ENCODE results near the gene KLKB1.

Gene KLKB1

DNA sequence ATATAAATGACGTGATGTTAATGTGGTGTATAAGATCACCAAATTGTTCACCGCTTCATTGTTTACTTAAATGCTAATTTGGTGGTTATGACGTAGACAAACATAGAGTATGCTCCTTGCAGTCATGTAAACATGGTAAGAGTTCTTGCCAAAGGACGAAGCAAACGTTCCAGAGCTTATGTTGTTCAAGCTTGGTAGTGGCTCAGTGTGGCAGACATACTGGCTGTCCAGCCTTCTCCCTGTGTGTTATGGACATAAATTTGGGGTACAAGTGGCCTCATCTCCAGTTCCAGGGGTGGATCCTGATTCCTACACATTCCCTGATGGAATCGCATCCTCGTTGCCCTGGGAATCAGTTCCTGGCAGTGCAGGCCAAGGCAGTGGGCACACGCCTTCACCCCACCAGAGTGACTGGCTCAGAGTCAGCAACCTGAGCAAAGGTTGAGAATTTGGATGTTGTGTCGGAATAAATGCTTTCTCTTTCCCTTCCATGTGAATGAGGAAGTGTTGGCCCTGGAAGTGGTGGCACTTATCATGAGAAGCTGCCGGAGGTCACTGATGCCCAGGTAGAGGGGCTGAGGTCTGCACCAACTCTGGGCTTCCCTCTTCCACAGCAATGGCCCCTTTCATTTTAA lies 64.1 kb downstream of the KLKB1 start:
- no CpG with 5 or more reads among the region's 10 CpGs for WGBS (ENCODE audit: insufficient coverage, insufficient read length)
- H3K36me3 ChIP-seq (ENCODE audit: control insufficient read depth, insufficient read depth, low read length), result no peaks in the 10 kb centered on the region
- H3K27me3 ChIP-seq (ENCODE audit: control insufficient read depth, insufficient read depth, low read length), result no peaks in the 10 kb centered on the region
- H3K27ac ChIP-seq (ENCODE audit: low read length), result no peak overlapping the region
- no peak for DNase-seq (ENCODE audit: low read depth, low spot score)
- H3K4me3 ChIP-seq (ENCODE audit: low read length), result no peak overlapping the region
- no peaks in the 10 kb centered on the region for H3K9me3 ChIP-seq (ENCODE audit: control insufficient read depth, insufficient read depth, low read length)
- no peaks in the 10 kb centered on the region for H3K4me1 ChIP-seq (ENCODE audit: control insufficient read depth, insufficient read depth, low read length)

DNA sequence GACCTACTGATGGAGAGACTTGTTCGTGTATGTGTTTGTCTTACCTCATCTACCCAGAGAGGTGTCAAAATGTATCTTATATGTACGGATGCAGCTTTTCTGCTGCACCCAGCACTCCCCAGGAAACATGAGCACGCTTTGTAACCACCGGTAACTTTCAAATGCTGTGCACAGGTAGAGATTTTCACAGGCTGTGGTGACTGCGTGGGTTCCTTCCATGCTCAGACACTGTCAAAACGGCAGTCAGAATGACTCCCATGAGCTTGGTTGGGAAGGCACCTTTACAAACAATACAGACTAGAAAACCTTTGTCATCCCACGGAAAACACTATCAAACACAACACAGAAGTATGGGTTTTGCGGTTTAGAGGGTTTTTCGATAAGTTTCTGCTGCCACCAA lies 66.9 kb downstream of the KLKB1 start:
- no peak overlapping the region for H3K27ac ChIP-seq (ENCODE audit: low read length)
- no peaks in the 10 kb centered on the region for H3K36me3 ChIP-seq (ENCODE audit: control insufficient read depth, insufficient read depth, low read length)
- no CpG with 5 or more reads among the region's 9 CpGs for WGBS (ENCODE audit: insufficient coverage, insufficient read length)
- no peaks in the 10 kb centered on the region for H3K9me3 ChIP-seq (ENCODE audit: control insufficient read depth, insufficient read depth, low read length)
- H3K4me3 ChIP-seq (ENCODE audit: low read length), result no peak overlapping the region
- H3K27me3 ChIP-seq (ENCODE audit: control insufficient read depth, insufficient read depth, low read length), result no peaks in the 10 kb centered on the region
- no peak for DNase-seq (ENCODE audit: low read depth, low spot score)
- H3K4me1 ChIP-seq (ENCODE audit: control insufficient read depth, insufficient read depth, low read length), result peaks cover 6% of the 10 kb centered on the region

DNA sequence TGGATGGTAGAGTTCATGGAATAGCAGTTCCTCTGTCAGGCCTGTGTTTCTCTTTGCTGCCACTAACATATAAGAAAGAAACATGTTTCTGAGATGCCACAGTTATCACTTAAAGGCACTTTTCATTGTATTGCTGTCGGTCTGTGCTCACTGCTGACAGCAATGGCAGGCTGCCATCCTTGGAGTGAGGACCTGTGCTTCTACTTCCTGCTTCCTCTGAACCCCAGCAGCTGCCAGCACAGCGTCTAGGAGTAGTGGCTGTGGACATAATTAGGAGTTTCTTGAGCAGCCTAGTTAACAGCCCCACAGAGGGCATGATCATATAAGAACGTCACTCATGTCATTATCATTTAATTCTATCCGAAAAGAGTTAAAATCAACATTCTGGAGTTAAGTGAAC lies 69.2 kb downstream of the KLKB1 start:
- WGBS (ENCODE audit: insufficient coverage, insufficient read length), result no CpG with 5 or more reads among the region's 4 CpGs
- no peak for DNase-seq (ENCODE audit: low read depth, low spot score)
- no peaks in the 10 kb centered on the region for H3K9me3 ChIP-seq (ENCODE audit: control insufficient read depth, insufficient read depth, low read length)

DNA sequence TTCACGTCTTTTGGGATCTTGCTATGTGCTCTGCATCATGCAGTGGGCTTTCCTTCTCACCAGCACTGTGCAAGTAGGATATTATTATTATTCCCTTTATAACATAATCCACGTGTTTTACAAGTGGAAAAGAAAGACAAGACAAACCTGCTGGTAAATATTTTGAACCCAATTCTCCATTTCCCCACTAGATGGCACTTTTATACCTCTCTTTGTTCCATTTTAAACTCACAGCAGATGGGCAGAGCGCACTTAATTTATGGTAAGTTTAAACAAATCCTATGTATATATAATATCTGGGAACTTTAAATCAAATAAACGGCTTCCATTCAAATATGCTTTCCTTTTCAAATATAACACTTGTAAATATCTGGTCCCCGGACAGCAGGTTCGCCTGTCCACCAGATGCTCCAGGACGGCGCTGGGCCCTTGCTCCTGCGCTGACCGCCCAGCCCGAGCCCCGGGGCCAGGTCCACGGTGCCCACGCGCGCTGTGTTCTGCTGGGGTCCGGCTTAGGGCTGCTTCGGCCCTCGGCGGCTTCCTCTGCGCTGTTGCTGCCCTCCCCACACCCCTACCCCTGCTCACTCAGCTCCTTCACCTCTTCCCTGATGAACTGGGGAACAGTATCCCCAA lies 69.8 kb downstream of the KLKB1 start:
- Histone ChIP-seq H3K27me3 (ENCODE audit: control insufficient read depth, insufficient read depth, low read length) (no peaks in the 10 kb centered on the region), H3K27ac (ENCODE audit: low read length) (no peak overlapping the region), H3K9me3 (ENCODE audit: control insufficient read depth, insufficient read depth, low read length) (no peaks in the 10 kb centered on the region), H3K36me3 (ENCODE audit: control insufficient read depth, insufficient read depth, low read length) (no peaks in the 10 kb centered on the region), H3K4me1 (ENCODE audit: control insufficient read depth, insufficient read depth, low read length) (peaks cover 6% of the 10 kb centered on the region), H3K4me3 (ENCODE audit: low read length) (no peak overlapping the region)
- DNase-seq (ENCODE audit: low read depth, low spot score), result peak; percentile 31
- no CpG with 5 or more reads among the region's 21 CpGs for WGBS (ENCODE audit: insufficient coverage, insufficient read length)

More for the DNA sequence above, 69.2 kb downstream of the KLKB1 start:
- no peaks in the 10 kb centered on the region for H3K36me3 ChIP-seq (ENCODE audit: control insufficient read depth, insufficient read depth, low read length)
- no peaks in the 10 kb centered on the region for H3K27me3 ChIP-seq (ENCODE audit: control insufficient read depth, insufficient read depth, low read length)
- no peak overlapping the region for H3K27ac ChIP-seq (ENCODE audit: low read length)
- peaks cover 6% of the 10 kb centered on the region for H3K4me1 ChIP-seq (ENCODE audit: control insufficient read depth, insufficient read depth, low read length)
- H3K4me3 ChIP-seq (ENCODE audit: low read length), result no peak overlapping the region

DNA sequence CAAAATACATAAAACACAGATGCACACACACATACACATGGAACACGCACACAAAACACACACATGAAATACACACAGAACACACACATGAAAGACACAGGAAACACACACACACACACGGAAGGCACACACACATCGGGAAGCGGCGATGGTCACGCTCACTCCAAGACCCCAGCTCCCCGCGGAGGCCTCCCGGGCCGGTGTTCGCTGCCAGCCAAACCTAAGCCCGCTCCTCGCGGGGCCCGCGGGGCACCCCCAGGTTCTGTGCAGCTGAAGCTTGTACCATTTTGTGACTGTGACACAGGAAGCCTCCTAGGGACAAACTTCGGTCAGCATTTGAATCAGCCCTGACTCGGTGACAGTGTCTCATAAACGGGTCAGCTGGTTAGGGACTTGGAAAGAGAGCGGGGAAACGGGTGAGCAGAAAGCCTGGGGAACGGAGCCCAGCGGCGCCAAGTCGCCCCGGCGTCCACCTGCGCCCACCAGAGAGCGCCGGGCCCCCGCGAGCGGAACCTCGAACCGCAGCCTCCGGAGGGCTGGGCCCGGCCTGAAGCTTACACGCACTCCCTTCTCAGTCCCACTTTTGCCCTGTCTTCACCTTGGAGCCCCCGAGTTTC lies 70.8 kb downstream of the KLKB1 start:
- peak overlapping the region; percentile 4; the same call in 1 of the 2 replicates for H3K4me3 ChIP-seq (ENCODE audit: low read length)
- H3K27ac ChIP-seq (ENCODE audit: low read length), result no peak overlapping the region
- no peak for DNase-seq (ENCODE audit: low read depth, low spot score)
- H3K4me1 ChIP-seq (ENCODE audit: control insufficient read depth, insufficient read depth, low read length), result peaks cover 6% of the 10 kb centered on the region
- no peaks in the 10 kb centered on the region for H3K27me3 ChIP-seq (ENCODE audit: control insufficient read depth, insufficient read depth, low read length)
- no peaks in the 10 kb centered on the region for H3K36me3 ChIP-seq (ENCODE audit: control insufficient read depth, insufficient read depth, low read length)
- no CpG with 5 or more reads among the region's 39 CpGs for WGBS (ENCODE audit: insufficient coverage, insufficient read length)
- no peaks in the 10 kb centered on the region for H3K9me3 ChIP-seq (ENCODE audit: control insufficient read depth, insufficient read depth, low read length)

DNA sequence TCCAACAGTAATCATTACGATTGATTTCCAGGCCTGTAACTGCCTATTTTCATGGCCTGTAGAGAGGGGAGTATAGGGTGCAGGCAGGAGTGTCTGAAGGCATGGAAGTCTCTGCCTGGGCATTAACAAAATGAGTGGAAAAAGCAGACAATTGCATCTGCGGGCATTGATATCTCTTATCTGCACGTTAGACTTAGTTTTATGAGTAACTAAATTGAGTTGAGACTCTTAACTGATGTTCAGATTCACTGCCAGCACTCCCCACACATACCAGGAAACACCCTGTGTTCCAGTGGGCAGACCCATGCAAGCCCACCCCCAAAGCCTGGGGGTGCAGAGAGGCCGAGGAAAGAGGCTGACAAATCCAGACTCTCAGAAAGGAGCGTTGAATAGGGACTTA lies 72.0 kb downstream of the KLKB1 start:
- H3K27ac ChIP-seq (ENCODE audit: low read length), result no peak overlapping the region
- H3K36me3 ChIP-seq (ENCODE audit: control insufficient read depth, insufficient read depth, low read length), result no peaks in the 10 kb centered on the region
- H3K4me1 ChIP-seq (ENCODE audit: control insufficient read depth, insufficient read depth, low read length), result peaks cover 6% of the 10 kb centered on the region
- H3K9me3 ChIP-seq (ENCODE audit: control insufficient read depth, insufficient read depth, low read length), result no peaks in the 10 kb centered on the region
- WGBS (ENCODE audit: insufficient coverage, insufficient read length), result no CpG with 5 or more reads among the region's 5 CpGs
- H3K27me3 ChIP-seq (ENCODE audit: control insufficient read depth, insufficient read depth, low read length), result no peaks in the 10 kb centered on the region
- no peak for DNase-seq (ENCODE audit: low read depth, low spot score)
- H3K4me3 ChIP-seq (ENCODE audit: low read length), result no peak overlapping the region

- Histone ChIP-seq H3K4me3 (ENCODE audit: low read length) (no peak overlapping the region), H3K4me1 (ENCODE audit: control insufficient read depth, insufficient read depth, low read length) (peaks cover 6% of the 10 kb centered on the region), H3K9me3 (ENCODE audit: control insufficient read depth, insufficient read depth, low read length) (no peaks in the 10 kb centered on the region), H3K27ac (ENCODE audit: low read length) (no peak overlapping the region), H3K36me3 (ENCODE audit: control insufficient read depth, insufficient read depth, low read length) (no peaks in the 10 kb centered on the region), H3K27me3 (ENCODE audit: control insufficient read depth, insufficient read depth, low read length) (no peaks in the 10 kb centered on the region)
- DNase-seq (ENCODE audit: low read depth, low spot score), result no peak
- no CpG with 5 or more reads among the region's 6 CpGs for WGBS (ENCODE audit: insufficient coverage, insufficient read length)
Measured at GRCh38 chr4:186300659-186301390, 73.5 kb downstream of the KLKB1 start.

- H3K4me3 ChIP-seq (ENCODE audit: low read length), result no peak overlapping the region
- no peaks in the 10 kb centered on the region for H3K36me3 ChIP-seq (ENCODE audit: control insufficient read depth, insufficient read depth, low read length)
- no peaks in the 10 kb centered on the region for H3K4me1 ChIP-seq (ENCODE audit: control insufficient read depth, insufficient read depth, low read length)
- no peaks in the 10 kb centered on the region for H3K27me3 ChIP-seq (ENCODE audit: control insufficient read depth, insufficient read depth, low read length)
- H3K27ac ChIP-seq (ENCODE audit: low read length), result no peak overlapping the region
- no CpG with 5 or more reads among the region's 5 CpGs for WGBS (ENCODE audit: insufficient coverage, insufficient read length)
- DNase-seq (ENCODE audit: low read depth, low spot score), result no peak
- no peaks in the 10 kb centered on the region for H3K9me3 ChIP-seq (ENCODE audit: control insufficient read depth, insufficient read depth, low read length)
Measured at GRCh38 chr4:186304216-186304615, 76.9 kb downstream of the KLKB1 start.

DNA sequence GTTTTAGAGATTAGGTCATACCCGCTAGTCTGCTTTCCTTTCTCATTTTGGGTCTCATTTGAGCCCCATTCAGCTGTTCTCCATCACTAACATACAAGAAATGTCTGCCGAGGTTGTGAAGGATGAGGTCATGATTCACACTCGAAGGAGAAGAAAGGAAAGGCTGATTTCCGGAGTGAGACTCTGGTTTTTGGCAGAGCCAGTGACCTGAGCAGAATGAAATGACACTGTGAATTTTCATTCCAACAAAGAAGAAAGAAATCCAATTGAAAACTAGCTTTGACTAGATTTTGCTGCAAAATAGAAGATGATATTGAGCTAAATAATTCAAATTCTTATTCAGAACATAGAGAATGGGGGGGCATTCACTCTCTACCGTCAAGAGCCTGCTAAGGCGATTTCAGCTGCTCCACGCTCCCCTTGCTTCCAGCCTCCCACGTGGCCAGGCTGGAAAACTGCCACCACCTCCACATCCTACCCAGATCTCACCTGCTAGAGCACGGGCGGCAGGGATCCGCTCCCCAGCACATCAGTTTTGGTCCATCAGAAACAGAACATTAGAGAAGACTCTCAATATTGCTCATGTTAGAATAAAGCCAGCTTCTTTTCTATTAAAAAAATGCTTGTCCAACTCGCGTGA lies 77.7 kb downstream of the KLKB1 start:
- H3K4me1 ChIP-seq (ENCODE audit: control insufficient read depth, insufficient read depth, low read length), result no peaks in the 10 kb centered on the region
- no CpG with 5 or more reads among the region's 13 CpGs for WGBS (ENCODE audit: insufficient coverage, insufficient read length)
- no peak overlapping the region for H3K27ac ChIP-seq (ENCODE audit: low read length)
- H3K27me3 ChIP-seq (ENCODE audit: control insufficient read depth, insufficient read depth, low read length), result no peaks in the 10 kb centered on the region
- H3K4me3 ChIP-seq (ENCODE audit: low read length), result no peak overlapping the region
- no peaks in the 10 kb centered on the region for H3K9me3 ChIP-seq (ENCODE audit: control insufficient read depth, insufficient read depth, low read length)
- no peak for DNase-seq (ENCODE audit: low read depth, low spot score)
- no peaks in the 10 kb centered on the region for H3K36me3 ChIP-seq (ENCODE audit: control insufficient read depth, insufficient read depth, low read length)

DNA sequence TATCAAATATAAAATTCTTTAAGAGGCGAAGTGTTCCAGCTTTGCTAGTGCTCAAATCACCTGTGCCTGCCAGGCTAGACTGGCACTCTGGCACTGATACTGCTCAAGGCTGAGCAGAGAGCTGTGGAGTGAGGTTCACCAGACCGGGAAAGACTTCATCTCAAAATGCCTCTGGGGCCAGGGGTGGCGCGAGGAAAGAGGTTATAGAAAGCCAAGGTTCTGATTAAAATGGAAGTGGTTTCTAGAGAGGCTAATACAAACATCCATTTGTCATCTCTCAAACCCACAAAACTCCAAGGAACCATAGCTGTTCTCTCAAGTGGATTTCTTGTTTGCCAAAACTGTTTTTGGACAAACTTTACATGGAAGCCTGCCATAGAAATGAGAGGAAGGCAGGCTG lies 80.2 kb downstream of the KLKB1 start:
- DNase-seq (ENCODE audit: low read depth, low spot score), result no peak
- Histone ChIP-seq H3K4me1 (ENCODE audit: control insufficient read depth, insufficient read depth, low read length) (no peaks in the 10 kb centered on the region), H3K36me3 (ENCODE audit: control insufficient read depth, insufficient read depth, low read length) (no peaks in the 10 kb centered on the region), H3K27me3 (ENCODE audit: control insufficient read depth, insufficient read depth, low read length) (no peaks in the 10 kb centered on the region), H3K9me3 (ENCODE audit: control insufficient read depth, insufficient read depth, low read length) (no peaks in the 10 kb centered on the region), H3K27ac (ENCODE audit: low read length) (no peak overlapping the region), H3K4me3 (ENCODE audit: low read length) (no peak overlapping the region)
- no CpG with 5 or more reads among the region's 4 CpGs for WGBS (ENCODE audit: insufficient coverage, insufficient read length)
